DND-41 (cell line): ENCODE measurements around the gene MEF2C.

ENCODE experiments used
- ATAC-seq: fragments of 200-7000 bp; cut with Tn5 transposase; 3 replicates; pipeline ENCODE4 v1.9.1; 2021; ENCODE audit warnings: low read depth; ENCODE audit not compliant: insufficient read depth
- DNase-seq: peaks from one replicate; pipeline ENCODE4 v3.0.0-alpha.2; 2020
- H2AFZ ChIP-seq: 2 replicates; pipeline ENCODE4 v1.6.0; 2012; ENCODE audit warnings: low read depth, low read length
- H3K27ac ChIP-seq: 2 replicates; pipeline ENCODE4 v1.5.1; 2012; ENCODE audit warnings: low read length, inconsistent platforms
- H3K27me3 ChIP-seq: fragments of 200-600 bp; sonication (generic); 2 replicates; pipeline ENCODE4 v1.6.0; 2012; ENCODE audit warnings: low read length, mild to moderate bottlenecking, inconsistent platforms; ENCODE audit not compliant: insufficient read depth, poor library complexity
- H3K36me3 ChIP-seq: 2 replicates; pipeline ENCODE4 v1.5.1; 2012; ENCODE audit warnings: low read length, inconsistent platforms; ENCODE audit not compliant: insufficient read depth
- H3K4me1 ChIP-seq: 2 replicates; pipeline ENCODE4 v1.5.1; 2012; ENCODE audit warnings: mild to moderate bottlenecking, low read length; ENCODE audit not compliant: insufficient read depth
- H3K4me2 ChIP-seq: 2 replicates; pipeline ENCODE4 v1.6.0; 2012; ENCODE audit warnings: mild to moderate bottlenecking, moderate library complexity, low read length, inconsistent platforms; ENCODE audit not compliant: insufficient read depth
- H3K4me3 ChIP-seq, 2 experiments: fragments of 200-600 bp in 1 of 2; shearing (Covaris generic) in 1 of 2; 2 replicates each; pipeline ENCODE4 v1.5.1; 2012 to 2016; ENCODE audit warnings: inconsistent platforms in 2 of 2, low read length in 2 of 2, mild to moderate bottlenecking in 2 of 2, low read depth in 1 of 2, moderate library complexity in 1 of 2
- H3K79me2 ChIP-seq: 2 replicates; pipeline ENCODE4 v1.6.0; 2012; ENCODE audit warnings: low read length, inconsistent platforms; ENCODE audit not compliant: insufficient read depth
- H3K9ac ChIP-seq: 2 replicates; pipeline ENCODE4 v1.6.0; 2012; ENCODE audit warnings: low read depth, mild to moderate bottlenecking, inconsistent platforms, low read length, moderate library complexity
- H3K9me3 ChIP-seq: 2 replicates; pipeline ENCODE4 v1.5.1; 2012; ENCODE audit warnings: low read length, moderate library complexity, mild to moderate bottlenecking, inconsistent platforms; ENCODE audit not compliant: insufficient read depth, severe bottlenecking
- H4K20me1 ChIP-seq: 2 replicates; pipeline ENCODE4 v1.6.0; 2012; ENCODE audit warnings: low read length; ENCODE audit not compliant: insufficient read depth
- EZH2 ChIP-seq: IDR thresholded peaks from 3 replicates; pipeline ENCODE4 v1.6.1; 2012; ENCODE audit warnings: borderline replicate concordance, low read depth, mild to moderate bottlenecking, moderate library complexity, low read length, inconsistent platforms; ENCODE audit not compliant: severe bottlenecking
- TF ChIP-seq, protein P1 (sequence below): IDR thresholded peaks from 2 replicates; pipeline ENCODE4 v1.5.1; 2012; ENCODE audit warnings: borderline replicate concordance, low read length, moderate library complexity, mild to moderate bottlenecking; ENCODE audit not compliant: poor library complexity, severe bottlenecking; ENCODE audit errors: extremely low read depth

The MEF2C gene

DNA sequence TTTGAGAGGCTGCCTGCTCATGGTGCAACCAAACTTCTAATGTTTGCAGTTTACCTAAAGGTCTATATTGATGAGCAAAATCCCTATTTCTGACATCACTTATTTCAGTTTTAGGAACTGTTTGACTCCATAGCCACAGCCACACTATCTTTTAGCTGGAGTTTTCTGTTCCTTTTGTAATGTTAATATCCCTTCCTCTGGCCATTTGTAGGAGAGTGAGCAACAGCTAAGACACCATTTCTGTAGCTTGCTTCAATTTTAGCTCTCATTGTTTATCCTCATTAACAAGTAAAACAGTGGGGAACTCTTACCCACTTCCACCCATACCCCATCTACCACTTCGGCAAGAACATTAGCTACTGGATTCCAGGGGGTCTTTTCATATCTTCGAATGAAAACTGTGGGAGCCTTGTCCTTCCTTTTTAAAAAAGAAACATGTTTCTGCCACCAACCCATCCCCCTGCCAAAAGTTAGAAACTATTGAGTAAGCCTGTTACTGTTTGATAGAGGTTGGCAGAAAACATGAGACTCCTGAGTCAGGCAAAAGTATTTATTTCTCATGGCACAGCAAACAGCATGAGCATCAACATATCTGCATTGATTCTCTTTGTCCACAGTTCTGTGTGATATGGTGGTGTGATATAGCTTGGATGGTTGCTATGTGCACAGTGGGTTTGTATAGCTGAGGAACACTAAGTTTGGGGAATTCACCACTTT, 174.1 kb downstream of the MEF2C start:
- ATAC-seq (no peak), DNase-seq (no peak)
- H4K20me1 ChIP-seq = no peaks in the 10 kb centered on the region
- TF ChIP-seq, protein P1, sequence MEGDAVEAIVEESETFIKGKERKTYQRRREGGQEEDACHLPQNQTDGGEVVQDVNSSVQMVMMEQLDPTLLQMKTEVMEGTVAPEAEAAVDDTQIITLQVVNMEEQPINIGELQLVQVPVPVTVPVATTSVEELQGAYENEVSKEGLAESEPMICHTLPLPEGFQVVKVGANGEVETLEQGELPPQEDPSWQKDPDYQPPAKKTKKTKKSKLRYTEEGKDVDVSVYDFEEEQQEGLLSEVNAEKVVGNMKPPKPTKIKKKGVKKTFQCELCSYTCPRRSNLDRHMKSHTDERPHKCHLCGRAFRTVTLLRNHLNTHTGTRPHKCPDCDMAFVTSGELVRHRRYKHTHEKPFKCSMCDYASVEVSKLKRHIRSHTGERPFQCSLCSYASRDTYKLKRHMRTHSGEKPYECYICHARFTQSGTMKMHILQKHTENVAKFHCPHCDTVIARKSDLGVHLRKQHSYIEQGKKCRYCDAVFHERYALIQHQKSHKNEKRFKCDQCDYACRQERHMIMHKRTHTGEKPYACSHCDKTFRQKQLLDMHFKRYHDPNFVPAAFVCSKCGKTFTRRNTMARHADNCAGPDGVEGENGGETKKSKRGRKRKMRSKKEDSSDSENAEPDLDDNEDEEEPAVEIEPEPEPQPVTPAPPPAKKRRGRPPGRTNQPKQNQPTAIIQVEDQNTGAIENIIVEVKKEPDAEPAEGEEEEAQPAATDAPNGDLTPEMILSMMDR = no peak
- TF ChIP-seq EZH2 = no peak
- no peaks in the 10 kb centered on the region for H3K4me1 ChIP-seq
- H3K79me2 ChIP-seq = no peaks in the 10 kb centered on the region
- H3K27ac ChIP-seq = no peak overlapping the region
- H3K36me3 ChIP-seq = no peaks in the 10 kb centered on the region
- no peaks in the 10 kb centered on the region for H3K27me3 ChIP-seq
- no peak overlapping the region for H2AFZ ChIP-seq
- H3K9me3 ChIP-seq = no peaks in the 10 kb centered on the region
- no peak overlapping the region for H3K9ac ChIP-seq
- H3K4me2 ChIP-seq = no peak overlapping the region
- no peak overlapping the region for H3K4me3 ChIP-seq

DNA sequence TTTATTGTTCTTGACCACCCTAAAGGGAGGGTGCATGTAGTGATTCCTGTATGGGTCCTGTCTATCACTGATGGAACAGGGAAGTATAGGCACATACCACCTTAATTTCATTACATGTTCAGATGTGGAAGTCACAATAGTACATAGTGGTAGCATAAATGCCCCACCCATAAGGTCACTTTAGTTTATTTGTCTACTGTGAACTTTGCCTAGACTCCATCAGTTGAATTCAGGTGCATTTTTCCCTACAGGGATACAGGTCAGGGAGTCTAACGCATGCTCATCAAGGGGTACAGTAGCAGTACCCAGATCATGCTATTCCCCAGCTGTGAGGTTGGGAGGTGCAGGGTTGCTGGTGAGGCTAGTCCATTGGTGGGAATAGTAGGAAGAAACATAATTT, 175.0 kb downstream of the MEF2C start:
- Histone ChIP-seq H2AFZ (no peak overlapping the region), H3K4me2 (no peak overlapping the region)
- DNase-seq = no peak

DNA sequence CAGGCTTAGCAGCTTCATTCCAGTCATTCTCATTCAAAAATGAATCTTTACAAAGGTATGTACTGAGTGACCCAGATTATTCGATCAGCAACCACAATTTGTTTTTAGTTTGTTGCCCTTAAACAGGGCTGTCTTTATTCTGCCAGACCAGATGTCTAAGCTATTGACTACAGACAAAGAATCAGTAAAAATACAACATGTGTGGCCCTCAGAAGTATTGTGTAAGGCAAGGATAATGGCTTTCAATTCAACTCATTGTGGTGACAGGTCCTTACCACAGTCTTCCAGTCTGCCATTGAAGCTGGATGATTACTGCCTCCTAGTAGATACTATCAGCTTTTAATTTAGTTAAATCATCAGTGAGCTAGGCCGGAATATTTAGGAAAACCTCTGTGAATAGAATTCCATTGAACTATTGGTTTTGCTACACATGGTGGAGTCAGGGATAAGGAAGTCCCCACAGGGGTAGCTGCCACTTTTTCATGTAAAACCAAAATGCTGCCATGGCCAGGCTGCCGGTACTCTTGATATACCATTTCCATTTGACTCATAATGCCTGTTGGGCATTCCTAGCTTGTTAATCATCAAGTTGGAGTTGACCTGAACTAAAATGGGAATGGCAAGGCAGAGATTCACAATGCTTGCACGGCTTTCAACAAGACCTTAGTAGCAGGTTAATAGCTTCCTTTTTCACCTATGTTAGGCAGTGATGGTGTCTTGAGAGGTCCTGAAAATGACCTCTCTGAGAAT, 175.6 kb downstream of the MEF2C start:
- Histone ChIP-seq H3K4me1 (no peaks in the 10 kb centered on the region), H3K4me3 (no peak overlapping the region), H4K20me1 (no peaks in the 10 kb centered on the region), H3K9ac (no peak overlapping the region), H3K79me2 (no peaks in the 10 kb centered on the region), H3K27ac (no peak overlapping the region), H3K4me2 (no peak overlapping the region), H2AFZ (no peak overlapping the region), H3K27me3 (no peaks in the 10 kb centered on the region), H3K36me3 (no peaks in the 10 kb centered on the region), H3K9me3 (no peaks in the 10 kb centered on the region)
- TF ChIP-seq, protein P1 = no peak
- no peak for TF ChIP-seq EZH2
- ATAC-seq (no peak), DNase-seq (no peak)

More for the DNA sequence above, 175.0 kb downstream of the MEF2C start:
- Histone ChIP-seq H3K36me3 (no peaks in the 10 kb centered on the region), H3K27ac (no peak overlapping the region), H4K20me1 (no peaks in the 10 kb centered on the region), H3K4me3 (no peak overlapping the region), H3K9me3 (no peaks in the 10 kb centered on the region), H3K27me3 (no peaks in the 10 kb centered on the region), H3K79me2 (no peaks in the 10 kb centered on the region), H3K4me1 (no peaks in the 10 kb centered on the region), H3K9ac (no peak overlapping the region)
- no peak for TF ChIP-seq EZH2
- TF ChIP-seq, protein P1 = no peak
- ATAC-seq = no peak
